Vagina (tissue), 2 donors: ENCODE results near the gene ZRANB1. TPM values are rescaled to one million over a fixed set of nuclear protein-coding genes. Genes with fewer than 3 reads are reported as not detected.

ENCODE experiments used
- DNase-seq, 2 donors: peaks; one replicate each; pipeline ENCODE4 v3.0.0-alpha.2; 2017; ENCODE audit errors: extremely low spot score in 2 of 2
- H3K27ac ChIP-seq: fragments of 200-600 bp; sonication (generic); one replicate; pipeline ENCODE4 v1.5.1; 2019
- H3K27me3 ChIP-seq: fragments of 200-600 bp; sonication (generic); one replicate; pipeline ENCODE4 v1.5.1; 2019
- H3K36me3 ChIP-seq, 2 donors: fragments of 200-600 bp; sonication (generic); one replicate each; pipeline ENCODE4 v1.5.1; 2017 to 2019
- H3K4me1 ChIP-seq: fragments of 200-600 bp; sonication (generic); one replicate; pipeline ENCODE4 v1.5.1; 2019
- H3K4me3 ChIP-seq, 2 donors: fragments of 200-600 bp; sonication (generic); 1 replicate in 1 of 2; 2 replicates in 1 of 2; pipeline ENCODE4 v1.5.1; 2016 to 2019
- H3K9me3 ChIP-seq: fragments of 200-600 bp; sonication (generic); one replicate; pipeline ENCODE4 v1.5.1; 2019
- POLR2A ChIP-seq, 2 donors: fragments of 450-650 bp; IDR thresholded peaks; one replicate each; pipeline ENCODE4 v1.6.1; 2017; ENCODE audit warnings: antibody characterized with exemption in 2 of 2, mild to moderate bottlenecking in 2 of 2, moderate library complexity in 2 of 2
- POLR2AphosphoS5 ChIP-seq, 2 donors: sonication (generic); formaldehyde crosslinking; IDR thresholded peaks; one replicate each; pipeline ENCODE4 v1.9.0; 2017; ENCODE audit warnings: antibody characterized with exemption in 2 of 2, mild to moderate bottlenecking in 2 of 2, low read depth in 1 of 2; ENCODE audit not compliant: insufficient read depth in 1 of 2
- intact Hi-C: fragments of 100-400 bp; cut with DNase I; formaldehyde crosslinking; loops from one replicate; pipeline ENCODE4 v1.15.1; 2023
- total RNA-seq: library from RNA; depleted of rRNA; stranded (reverse); fragments of >200 nt; gene quantifications from one replicate; pipeline ENCODE4 v1.2.3, GENCODE V29; 2016
- TF ChIP-seq, protein P1 (sequence below), 3 experiments: fragments of 450-650 bp in 2 of 3; fragments of 200-600 bp in 1 of 3; sonication (generic) in 1 of 3; IDR thresholded peaks; one replicate each; pipeline ENCODE4 v1.5.1; 2017 to 2019; ENCODE audit warnings: antibody characterized with exemption in 3 of 3, mild to moderate bottlenecking in 2 of 3, moderate library complexity in 2 of 3

ZRANB1 gene
- 23.8 TPM for total RNA-seq

- H3K27ac ChIP-seq, result peak within 1 kb of the TSS; percentile 76
- no peak for DNase-seq
- intact Hi-C loops, result no loop called here
- TF ChIP-seq POLR2AphosphoS5 (IDR thresholded peaks at IDR 0.05; ENCODE audit: insufficient read depth in 1 of 2, low read depth in 1 of 2) (no peak), POLR2A (IDR thresholded peaks at IDR 0.05) (no peak)
- TF ChIP-seq, protein P1, sequence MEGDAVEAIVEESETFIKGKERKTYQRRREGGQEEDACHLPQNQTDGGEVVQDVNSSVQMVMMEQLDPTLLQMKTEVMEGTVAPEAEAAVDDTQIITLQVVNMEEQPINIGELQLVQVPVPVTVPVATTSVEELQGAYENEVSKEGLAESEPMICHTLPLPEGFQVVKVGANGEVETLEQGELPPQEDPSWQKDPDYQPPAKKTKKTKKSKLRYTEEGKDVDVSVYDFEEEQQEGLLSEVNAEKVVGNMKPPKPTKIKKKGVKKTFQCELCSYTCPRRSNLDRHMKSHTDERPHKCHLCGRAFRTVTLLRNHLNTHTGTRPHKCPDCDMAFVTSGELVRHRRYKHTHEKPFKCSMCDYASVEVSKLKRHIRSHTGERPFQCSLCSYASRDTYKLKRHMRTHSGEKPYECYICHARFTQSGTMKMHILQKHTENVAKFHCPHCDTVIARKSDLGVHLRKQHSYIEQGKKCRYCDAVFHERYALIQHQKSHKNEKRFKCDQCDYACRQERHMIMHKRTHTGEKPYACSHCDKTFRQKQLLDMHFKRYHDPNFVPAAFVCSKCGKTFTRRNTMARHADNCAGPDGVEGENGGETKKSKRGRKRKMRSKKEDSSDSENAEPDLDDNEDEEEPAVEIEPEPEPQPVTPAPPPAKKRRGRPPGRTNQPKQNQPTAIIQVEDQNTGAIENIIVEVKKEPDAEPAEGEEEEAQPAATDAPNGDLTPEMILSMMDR (IDR thresholded peaks at IDR 0.05), result no peak
- H3K9me3 ChIP-seq, result no peaks in the 10 kb centered on the region
- H3K36me3 ChIP-seq, result no peaks in the 10 kb centered on the region
- H3K4me1 ChIP-seq, result peaks cover 74% of the 10 kb centered on the region
- H3K27me3 ChIP-seq, result no peaks in the 10 kb centered on the region
- H3K4me3 ChIP-seq, result no peak within 1 kb of the TSS
These were observed at the start of gene ZRANB1 for GRCh38 chr10:124941823-124942222. TSS of gene ZRANB1 (plus strand) at chr10:124942123. CDS start at chr10:124942494, 371 bp downstream.

DNA sequence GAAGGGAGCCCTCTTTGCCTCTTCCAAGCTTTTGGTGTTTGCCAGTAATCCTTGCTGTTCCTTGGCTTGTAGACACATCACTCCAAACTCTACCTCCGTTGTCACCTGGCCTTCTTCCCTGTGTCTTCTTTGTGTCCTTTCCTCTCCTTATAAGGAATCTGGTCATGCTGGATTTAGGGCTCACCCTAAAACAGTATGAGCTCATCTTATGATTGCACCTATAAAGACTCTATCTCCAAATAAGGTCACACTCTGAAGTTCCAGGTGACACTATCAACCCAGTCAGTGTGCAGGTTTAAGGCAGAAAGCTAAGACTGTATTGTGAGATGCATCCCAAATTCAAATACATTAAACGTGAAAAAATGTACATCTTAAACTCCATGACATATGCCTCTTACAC is 49.0 kb upstream of the ZRANB1 start:
- H3K4me1 ChIP-seq, result no peaks in the 10 kb centered on the region
- DNase-seq, result no peak
- H3K9me3 ChIP-seq, result no peaks in the 10 kb centered on the region
- no peak overlapping the region for H3K27ac ChIP-seq
- no peak overlapping the region for H3K4me3 ChIP-seq
- H3K27me3 ChIP-seq, result no peaks in the 10 kb centered on the region
- no peak for TF ChIP-seq POLR2A (IDR thresholded peaks at IDR 0.05)
- TF ChIP-seq POLR2AphosphoS5 (IDR thresholded peaks at IDR 0.05; ENCODE audit: insufficient read depth in 1 of 2, low read depth in 1 of 2), result peak in 1 of 2 donors; percentile 46
- no peaks in the 10 kb centered on the region for H3K36me3 ChIP-seq
- intact Hi-C loops, result no loop called here

DNA sequence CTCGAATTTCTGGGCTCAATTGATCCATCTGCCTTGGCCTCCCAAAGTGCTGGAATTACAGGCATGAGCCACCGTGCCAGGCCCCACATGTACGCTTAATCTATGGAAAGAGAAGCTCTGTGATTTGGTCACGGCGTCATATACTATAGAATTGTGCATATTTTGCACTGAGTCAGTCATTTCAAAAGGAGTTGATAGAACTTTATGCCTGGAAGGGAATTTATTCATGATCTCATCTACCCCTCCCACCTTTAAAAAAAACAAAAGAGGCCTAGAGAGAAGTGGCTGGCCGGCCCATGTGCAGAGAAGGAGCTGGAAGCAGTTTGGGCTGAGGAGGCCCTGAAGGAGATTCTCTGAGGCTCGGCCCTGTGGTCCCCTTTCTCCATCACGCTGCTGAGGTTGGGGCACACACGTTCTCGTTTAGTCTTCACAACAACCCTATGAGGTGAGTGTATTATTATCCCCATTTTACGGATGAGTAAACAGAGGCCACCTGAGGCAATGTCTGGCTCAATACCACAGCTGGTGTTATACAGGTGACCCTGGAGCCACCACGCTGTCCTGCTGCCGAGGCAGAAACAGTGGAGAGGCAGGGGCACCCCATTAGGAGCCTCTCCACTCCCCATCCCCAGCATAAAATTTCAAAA is 47.2 kb upstream of the ZRANB1 start:
- Histone ChIP-seq H3K4me1 (no peaks in the 10 kb centered on the region), H3K4me3 (no peak overlapping the region), H3K27ac (no peak overlapping the region), H3K9me3 (no peaks in the 10 kb centered on the region), H3K27me3 (no peaks in the 10 kb centered on the region), H3K36me3 (no peaks in the 10 kb centered on the region)
- no peak for TF ChIP-seq POLR2AphosphoS5 (IDR thresholded peaks at IDR 0.05; ENCODE audit: insufficient read depth in 1 of 2, low read depth in 1 of 2)
- TF ChIP-seq, protein P1 (IDR thresholded peaks at IDR 0.05), result no peak
- TF ChIP-seq POLR2A (IDR thresholded peaks at IDR 0.05), result no peak
- DNase-seq, result no peak
- intact Hi-C loops, result no loop called here

DNA sequence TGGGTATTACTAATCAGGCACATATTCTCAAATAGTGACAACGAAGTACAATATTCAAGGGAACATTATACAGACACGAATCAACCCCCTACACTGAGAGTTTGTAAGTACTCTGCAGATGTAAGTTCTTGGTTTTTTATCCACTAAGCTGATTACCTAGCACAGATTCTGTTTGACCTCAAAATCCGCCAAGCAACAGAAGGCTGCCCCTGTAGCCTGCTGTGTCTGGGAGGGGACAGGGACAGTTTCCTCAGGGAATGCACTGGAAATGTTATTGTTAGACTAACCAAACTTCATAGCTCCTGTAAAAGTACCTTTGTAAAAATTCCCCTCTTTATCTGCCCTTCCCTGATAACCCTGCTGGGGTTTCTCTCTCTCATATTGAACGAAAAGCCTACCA is 45.2 kb upstream of the ZRANB1 start:
- intact Hi-C loops, result no loop called here
- H3K4me3 ChIP-seq, result no peak overlapping the region
- DNase-seq, result no peak
- no peaks in the 10 kb centered on the region for H3K9me3 ChIP-seq
- no peaks in the 10 kb centered on the region for H3K27me3 ChIP-seq
- H3K27ac ChIP-seq, result no peak overlapping the region
- no peaks in the 10 kb centered on the region for H3K36me3 ChIP-seq
- TF ChIP-seq POLR2A (IDR thresholded peaks at IDR 0.05) (no peak), POLR2AphosphoS5 (IDR thresholded peaks at IDR 0.05; ENCODE audit: insufficient read depth in 1 of 2, low read depth in 1 of 2) (no peak)
- TF ChIP-seq, protein P1 (IDR thresholded peaks at IDR 0.05), result no peak
- H3K4me1 ChIP-seq, result no peaks in the 10 kb centered on the region

DNA sequence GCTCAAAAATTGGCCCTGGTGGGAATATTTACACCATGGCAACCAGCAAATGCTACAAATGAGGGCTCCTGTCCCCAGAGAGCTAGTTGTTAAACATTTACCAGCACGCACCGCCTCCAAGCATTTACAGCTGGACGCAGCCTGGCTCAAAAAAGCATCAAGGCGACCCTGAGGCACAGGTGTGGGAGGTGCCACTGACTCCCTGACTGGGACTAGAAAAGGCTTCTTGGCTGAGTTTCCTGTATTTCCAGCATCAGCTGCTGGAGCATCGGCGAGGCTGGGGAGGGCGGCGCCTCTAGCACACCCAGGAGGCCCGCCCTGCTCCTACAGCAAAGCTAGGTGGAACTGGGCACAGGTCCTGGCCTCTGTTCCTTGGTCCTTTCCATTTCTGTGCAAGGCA is 43.5 kb upstream of the ZRANB1 start:
- TF ChIP-seq POLR2A (IDR thresholded peaks at IDR 0.05), result no peak
- TF ChIP-seq POLR2AphosphoS5 (IDR thresholded peaks at IDR 0.05; ENCODE audit: insufficient read depth in 1 of 2, low read depth in 1 of 2), result no peak
- Histone ChIP-seq H3K27me3 (no peaks in the 10 kb centered on the region), H3K9me3 (no peaks in the 10 kb centered on the region), H3K27ac (no peak overlapping the region), H3K36me3 (no peaks in the 10 kb centered on the region), H3K4me3 (no peak overlapping the region), H3K4me1 (no peaks in the 10 kb centered on the region)
- DNase-seq, result no peak
- intact Hi-C loops, result no loop called here

DNA sequence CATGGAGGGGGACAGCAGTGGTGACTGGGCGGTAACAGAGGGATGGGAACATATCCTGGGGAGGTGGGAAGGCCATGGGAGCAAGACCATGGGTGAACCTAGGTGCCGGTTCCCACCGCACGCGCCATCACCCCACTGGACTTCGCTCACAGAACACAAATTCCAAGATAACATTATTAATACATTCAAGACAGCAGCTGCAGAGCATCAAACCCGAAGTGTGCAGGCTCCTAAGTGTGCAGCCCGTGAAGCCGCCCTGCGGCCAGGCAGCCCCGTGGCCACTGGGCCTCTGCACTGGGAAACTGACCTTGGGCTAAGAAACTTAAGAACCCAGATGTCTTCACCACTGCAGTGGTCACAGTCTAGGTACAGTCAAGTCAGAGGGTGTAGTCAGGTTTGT is 42.8 kb upstream of the ZRANB1 start:
- Histone ChIP-seq H3K4me3 (no peak overlapping the region), H3K36me3 (no peaks in the 10 kb centered on the region), H3K27me3 (no peaks in the 10 kb centered on the region), H3K27ac (no peak overlapping the region), H3K4me1 (no peaks in the 10 kb centered on the region), H3K9me3 (no peaks in the 10 kb centered on the region)
- TF ChIP-seq, protein P1 (IDR thresholded peaks at IDR 0.05), result no peak
- TF ChIP-seq POLR2AphosphoS5 (IDR thresholded peaks at IDR 0.05; ENCODE audit: insufficient read depth in 1 of 2, low read depth in 1 of 2), result no peak
- TF ChIP-seq POLR2A (IDR thresholded peaks at IDR 0.05), result no peak
- intact Hi-C loops, result no loop called here
- DNase-seq, result no peak
